K562 (cell line): ENCODE results near the gene CCR7. TPM values are rescaled to one million over a fixed set of nuclear protein-coding genes. Genes with fewer than 3 reads are reported as not detected.

ENCODE experiments used
- ADNP ChIP-seq: fragments of 200-800 bp; sonication (Bioruptor generic); IDR thresholded peaks from 2 replicates; pipeline ENCODE4 v1.6.1; 2016; ENCODE audit warnings: missing genetic modification characterization, missing compliant biosample characterization
- BCOR ChIP-seq: fragments of 450-650 bp; IDR thresholded peaks from 2 replicates; pipeline ENCODE4 v1.6.1; 2016
- BHLHE40 ChIP-seq: IDR thresholded peaks from 2 replicates; pipeline ENCODE4 v1.6.1; 2011; ENCODE audit warnings: low read length, improper control_type of control experiment
- CHD2 ChIP-seq: IDR thresholded peaks from 2 replicates; pipeline ENCODE4 v1.6.1; 2011; ENCODE audit warnings: low read depth, low read length
- DLX4 ChIP-seq: fragments of 250-450 bp; sonication (Bioruptor Pico); IDR thresholded peaks from 2 replicates; pipeline ENCODE4 v1.6.1; 2021; ENCODE audit warnings: mild to moderate bottlenecking
- ETV1 ChIP-seq: fragments of 450-650 bp; conservative IDR thresholded peaks from 2 replicates; pipeline ENCODE4 v1.6.1; 2016; ENCODE audit warnings: missing genetic modification characterization, control low read depth, low read depth, missing compliant biosample characterization
- HDAC1 ChIP-seq, 2 experiments: fragments of 450-650 bp; IDR thresholded peaks; 2 replicates each; pipeline ENCODE4 v1.6.1; 2016 to 2017; ENCODE audit warnings: inconsistent platforms in 1 of 2, mild to moderate bottlenecking in 1 of 2, moderate library complexity in 1 of 2
- KDM5B ChIP-seq: fragments of 200-600 bp; sonication (generic); IDR thresholded peaks from 2 replicates; pipeline ENCODE4 v1.6.1; 2012; ENCODE audit warnings: low read depth, mild to moderate bottlenecking, moderate library complexity, low read length, control low read depth, inconsistent platforms; ENCODE audit not compliant: insufficient replicate concordance
- LCOR ChIP-seq: sonication (generic); formaldehyde crosslinking; IDR thresholded peaks from 2 replicates; pipeline ENCODE4 v1.8.0; 2022; ENCODE audit warnings: mild to moderate bottlenecking, missing genetic modification reagents
- MAFG ChIP-seq: fragments of 450-650 bp; conservative IDR thresholded peaks from 2 replicates; pipeline ENCODE4 v1.6.1; 2016; ENCODE audit warnings: missing genetic modification characterization, missing compliant biosample characterization
- MCM2 ChIP-seq: fragments of 450-650 bp; IDR thresholded peaks from 2 replicates; pipeline ENCODE4 v1.6.1; 2017; ENCODE audit warnings: low read depth, mild to moderate bottlenecking
- NR2C2 ChIP-seq, 2 experiments: fragments of 200-800 bp in 1 of 2; sonication (Bioruptor generic) in 1 of 2; sonication (generic) in 1 of 2; formaldehyde crosslinking in 1 of 2; IDR thresholded peaks; 2 replicates each; pipeline versions ENCODE4 v1.6.1 to v1.8.0; 2016 to 2022; ENCODE audit warnings: mild to moderate bottlenecking in 1 of 2, missing compliant biosample characterization in 1 of 2, missing genetic modification characterization in 1 of 2, missing genetic modification reagents in 1 of 2
- NR2F6 ChIP-seq: fragments of 450-650 bp; formaldehyde crosslinking; IDR thresholded peaks from 2 replicates; pipeline ENCODE4 v1.4.0; 2020; ENCODE audit warnings: mild to moderate bottlenecking
- NR4A1 ChIP-seq, 2 experiments: fragments of 250-450 bp in 1 of 2; fragments of 450-650 bp in 1 of 2; sonication (Bioruptor Pico) in 1 of 2; IDR thresholded peaks; 2 replicates each; pipeline versions ENCODE4 v1.4.0 to v1.6.1; 2016 to 2020; ENCODE audit warnings: mild to moderate bottlenecking in 2 of 2, missing compliant biosample characterization in 1 of 2, missing genetic modification characterization in 1 of 2, moderate library complexity in 1 of 2
- POLR2B ChIP-seq: fragments of 450-650 bp; IDR thresholded peaks from 2 replicates; pipeline ENCODE4 v1.6.1; 2018; ENCODE audit warnings: low read depth; ENCODE audit not compliant: partially characterized antibody
- PTTG1 ChIP-seq: fragments of 450-650 bp; IDR thresholded peaks from 2 replicates; pipeline ENCODE4 v1.6.1; 2016; ENCODE audit warnings: low read depth, mild to moderate bottlenecking, missing genetic modification characterization, missing compliant biosample characterization
- RNF219 ChIP-seq: fragments of 250-450 bp; sonication (Bioruptor Pico); IDR thresholded peaks from 2 replicates; pipeline ENCODE4 v1.5.0; 2022; ENCODE audit warnings: mild to moderate bottlenecking
- TEAD2 ChIP-seq: fragments of 450-650 bp; IDR thresholded peaks from 2 replicates; pipeline ENCODE4 v1.6.1; 2016; ENCODE audit warnings: missing genetic modification characterization, control low read depth, missing compliant biosample characterization
- THAP7 ChIP-seq: fragments of 250-450 bp; sonication (Bioruptor Pico); IDR thresholded peaks from 2 replicates; pipeline ENCODE4 v1.5.0; 2021
- TRIM25 ChIP-seq: fragments of 450-650 bp; IDR thresholded peaks from 2 replicates; pipeline ENCODE4 v1.7.0; 2016; ENCODE audit warnings: borderline replicate concordance
- WHSC1 ChIP-seq: IDR thresholded peaks from one replicate; pipeline ENCODE4 v1.6.1; 2012; ENCODE audit warnings: low read length, control low read depth, inconsistent platforms
- ZBTB43 ChIP-seq: sonication (generic); formaldehyde crosslinking; IDR thresholded peaks from 2 replicates; pipeline ENCODE4 v1.8.0; 2023; ENCODE audit warnings: mild to moderate bottlenecking, missing genetic modification reagents
- ZKSCAN8 ChIP-seq: fragments of 200-800 bp; sonication (Bioruptor generic); IDR thresholded peaks from 2 replicates; pipeline ENCODE4 v1.6.1; 2016; ENCODE audit warnings: missing genetic modification characterization, missing compliant biosample characterization
- ZNF717 ChIP-seq: fragments of 250-450 bp; sonication (Bioruptor Pico); IDR thresholded peaks from 2 replicates; pipeline ENCODE4 v1.5.0; 2021
- polyA plus RNA-seq, 8 experiments: library from polyadenylated mRNA; depleted of rRNA in 4 of 8; stranded (reverse) in 5 of 8; unstranded in 3 of 8; fragments of >200 nt; fragmentation: Nextera tagmentation in 2 of 8; fragmentation: Illumina TruSeq in 1 of 8; extraction: Ambion mirVana in 2 of 8; extraction: Trizol in 1 of 8; gene quantifications; 2 replicates each; pipeline versions ENCODE4 v1.2.1 to v1.2.3, GENCODE V29; 2011 to 2014; ENCODE audit warnings: inconsistent platforms in 1 of 8, missing spikeins in 1 of 8
- total RNA-seq, 7 experiments: library from RNA; depleted of rRNA in 6 of 7; stranded (reverse); fragments of >200 nt in 6 of 7; fragmentation: Illumina TruSeq in 2 of 7; extraction: Trizol in 2 of 7; gene quantifications; 2 replicates each; pipeline versions ENCODE4 v1.2.1 to v1.2.3, GENCODE V29; 2011 to 2021; ENCODE audit warnings: low replicate concordance in 1 of 7

CCR7 gene
- total and polyA plus RNA-seq, 9 of the 15 experiments (the other 6 are each of a cell fraction or from before 2014, with no cell fraction given) = 0.14 to 1.4 (median 0.56) TPM

GRCh38 chr17:40556884-40557414 lies 8.3 kb downstream of the CCR7 start (continued):
- no peak for TF ChIP-seq TRIM25
- no peak for TF ChIP-seq KDM5B
- no peak for TF ChIP-seq TEAD2 (tag)
- no peak for TF ChIP-seq PTTG1 (tag)
- TF ChIP-seq BCOR = no peak; the same call in 1 of the 2 replicates
- no peak for TF ChIP-seq RNF219 (CRISPR knock-in tag)
- no peak for TF ChIP-seq CHD2
- TF ChIP-seq MCM2 = no peak
- TF ChIP-seq DLX4 = no peak
- TF ChIP-seq THAP7 (CRISPR knock-in tag) = no peak
- TF ChIP-seq NR4A1 (CRISPR knock-in tag; IDR thresholded peaks at IDR 0.05) = no peak
- TF ChIP-seq NR4A1 (tag; IDR thresholded peaks at IDR 0.05) = no peak
- TF ChIP-seq BHLHE40 = peak; percentile 32; the same call in 1 of the 2 replicates
- no peak for TF ChIP-seq LCOR (CRISPR knock-in tag)
- no peak for TF ChIP-seq MAFG (tag)
- no peak for TF ChIP-seq ZBTB43 (CRISPR knock-in tag)
- TF ChIP-seq ADNP (tag) = no peak
- TF ChIP-seq NR2F6 (CRISPR knock-in tag) = no peak
- no peak for TF ChIP-seq ZKSCAN8 (CRISPR knock-in tag)
- no peak for TF ChIP-seq ZNF717 (CRISPR knock-in tag)
- no peak for TF ChIP-seq WHSC1
- no peak for TF ChIP-seq NR2C2 (CRISPR knock-in tag; IDR thresholded peaks at IDR 0.05)
- TF ChIP-seq NR2C2 (tag; IDR thresholded peaks at IDR 0.05) = peak; percentile 78
- TF ChIP-seq HDAC1 (IDR thresholded peaks at IDR 0.05) = peak in 1 of 2 experiments; percentile 88; a peak in 2 of 4 replicates
- TF ChIP-seq ETV1 (tag) = peak; percentile 87
- TF ChIP-seq POLR2B = no peak
